SK-N-SH treated with all-trans-retinoic acid at 6 μM for 48 hours (cell line): ENCODE data around the gene KAT6B.

Experiments
- CSDC2 ChIP-seq: fragments of 250-450 bp; sonication (Bioruptor Pico); IDR thresholded peaks from 2 replicates; pipeline ENCODE4 v1.5.0; 2020; ENCODE audit warnings: mild to moderate bottlenecking, moderate library complexity
- OSR1 ChIP-seq: fragments of 250-450 bp; sonication (Bioruptor Pico); IDR thresholded peaks from 2 replicates; pipeline ENCODE4 v1.8.0; 2022; ENCODE audit warnings: moderate library complexity, mild to moderate bottlenecking, inconsistent platforms

DNA sequence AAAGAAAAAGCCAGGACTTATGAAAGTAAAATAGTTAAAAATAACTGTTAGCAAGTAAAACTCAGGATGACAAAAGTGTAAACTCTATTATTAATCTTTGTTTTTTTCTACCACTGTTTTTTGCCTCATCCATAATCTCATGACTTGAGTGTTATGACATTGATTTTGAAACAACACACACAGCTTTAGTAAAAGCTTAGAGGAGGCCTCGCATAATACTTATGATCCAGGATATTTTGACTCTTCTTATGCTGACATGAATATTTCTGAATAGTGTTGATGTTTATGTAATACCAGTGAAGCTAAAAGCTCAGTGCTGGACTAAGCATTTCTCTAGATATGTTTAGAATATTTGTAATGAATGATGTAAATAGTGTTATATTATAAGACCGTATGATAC, 10.5 kb downstream of the KAT6B start:
- TF ChIP-seq OSR1 (CRISPR knock-in tag): no peak
- TF ChIP-seq CSDC2 (CRISPR knock-in tag): no peak
